Heart left ventricle (tissue), 16 donors: ENCODE measurements around the gene SLFN12L. TPM values are rescaled to one million over a fixed set of nuclear protein-coding genes. Genes with fewer than 3 reads are reported as not detected.
A peak's percentile ranks its signal among the peaks of the same experiment; 100 is the strongest.

Source experiments
- ATAC-seq, 4 donors: fragments of 200-7000 bp; cut with Tn5 transposase; one replicate each; pipeline ENCODE4 v1.9.1; 2020 to 2022; ENCODE audit warnings: moderate library complexity in 4 of 4, mild to moderate bottlenecking in 3 of 4, moderate number of reproducible peaks in 1 of 4
- DNase-seq, 5 donors: peaks; one replicate each; pipeline ENCODE4 v3.0.0-alpha.2; 2020
- H3K27ac ChIP-seq, 12 donors: fragments of 200-600 bp; sonication (generic) in 4 of 12; one replicate each; pipeline versions ENCODE4 v1.5.0 to v1.8.0; 2016 to 2022; ENCODE audit warnings: mild to moderate bottlenecking in 2 of 12
- H3K27me3 ChIP-seq, 9 donors: fragments of 200-600 bp; sonication (generic) in 2 of 9; one replicate each; pipeline versions ENCODE4 v1.5.1 to v1.8.0; 2016 to 2022; ENCODE audit warnings: mild to moderate bottlenecking in 3 of 9
- H3K36me3 ChIP-seq, 9 donors: fragments of 200-600 bp; sonication (generic) in 2 of 9; one replicate each; pipeline versions ENCODE4 v1.5.0 to v1.8.0; 2018 to 2022; ENCODE audit warnings: mild to moderate bottlenecking in 2 of 9
- H3K4me1 ChIP-seq, 12 donors: fragments of 200-600 bp; sonication (generic) in 4 of 12; one replicate each; pipeline versions ENCODE4 v1.5.0 to v1.8.0; 2016 to 2022; ENCODE audit warnings: mild to moderate bottlenecking in 3 of 12
- H3K4me3 ChIP-seq, 12 donors: fragments of 200-600 bp; sonication (generic) in 4 of 12; one replicate each; pipeline versions ENCODE4 v1.5.0 to v1.8.0; 2017 to 2022; ENCODE audit warnings: mild to moderate bottlenecking in 9 of 12, moderate library complexity in 4 of 12
- H3K9me3 ChIP-seq, 12 donors: fragments of 200-600 bp; sonication (generic) in 4 of 12; one replicate each; pipeline versions ENCODE4 v1.5.0 to v1.8.0; 2016 to 2022; ENCODE audit warnings: mild to moderate bottlenecking in 1 of 12
- CTCF ChIP-seq, 12 donors: fragments of 200-600 bp; sonication (generic) in 4 of 12; IDR thresholded peaks; one replicate each; pipeline versions ENCODE4 v1.5.0 to v1.8.0; 2018 to 2022; ENCODE audit warnings: antibody characterized with exemption in 12 of 12, mild to moderate bottlenecking in 5 of 12
- POLR2A ChIP-seq, 2 donors: fragments of 450-650 bp; IDR thresholded peaks; one replicate each; pipeline ENCODE4 v1.6.1; 2017; ENCODE audit warnings: antibody characterized with exemption in 2 of 2, mild to moderate bottlenecking in 2 of 2, moderate library complexity in 2 of 2
- whole genome bisulfite sequencing, 4 donors: extraction: QIAGEN DNeasy Blood & Tissue Kit in 2 of 4; methylation state at CpG; one replicate each; pipeline versions ENCODE4 v1.1.5 to v1.1.7; 2013 to 2018; 5-methylcytosine and 5-hydroxymethylcytosine counted together
- intact Hi-C, 10 donors: fragments of 100-400 bp; cut with DNase I; formaldehyde crosslinking; loops; one replicate each; pipeline versions ENCODE4 v1.11.1 to v1.14.2; 2022
- polyA plus RNA-seq, 2 donors: library from polyadenylated mRNA; stranded (reverse); fragments of 200-250 nt; gene quantifications; one replicate each; pipeline ENCODE4 v1.2.3, GENCODE V29; 2013
- total RNA-seq, 9 donors: library from RNA; depleted of rRNA in 2 of 9; stranded (reverse); fragments of >200 nt in 2 of 9; fragmentation: NEBNext Ultra II Directional in 3 of 9; extraction: Animal tissue kit (Norgen Biotek cat#: 25700) in 3 of 9; gene quantifications; one replicate each; pipeline versions ENCODE4 v1.1.0 to v1.2.4, GENCODE V29; 2016 to 2023
- donor health status: ischemic (EF 13 %, LVEDD 7.1; RV severe dilation, severe dysfunction).
- donor health status: healthy with polysubstance abuse.
- donor health status: DM: no; HTN: yes; CAD: no.
- donor health status: DM: no; HTN: no; CAD: no.
- donor health status: ischemic (EF 25% LVEDD 6.9; RV normal size, moderate dysfunction).
- donor health status: ischemic (EF 25% LVEDD 5.7; RV mildly dilated, moderate dysfunction).
- donor health status: healthy.
- donor health status: DM: yes; HTN: yes; CAD: no.
- donor health status: ischemic (EF 35%, LVEDD 5.7; RV mildly dilated, moderate dysfunction).
- donor health status: nonischemic (EF 11% LVEDD 7.7; RV severe dilation, severe dysfunction).
- donor health status: DM: yes; HTN: yes; CAD: no.
- donor health status: PGD.
- donor health status: ischemic (EF 29% LVEDD 5.4; RV normal size, mild dysfunction).
- donor health status: nonischemic (EF 23%, LVEDD 6.1; RV moderate dilation, normal function).

SLFN12L gene
- total and polyA plus RNA-seq, 11 donors: 0.14 to 7.3 (median 0.60) TPM

- Histone ChIP-seq H3K4me3 (no peak overlapping the region), H3K36me3 (no peaks in the 10 kb centered on the region), H3K4me1 (peaks cover 0 to 7% (median 0%) of the 10 kb centered on the region in 12 donors), H3K9me3 (no peaks in the 10 kb centered on the region), H3K27ac (no peak overlapping the region), H3K27me3 (peaks cover 0 to 10% (median 0%) of the 10 kb centered on the region in 9 donors)
- intact Hi-C loops: no loop called here
- DNase-seq (no peak), ATAC-seq (no peak)
- WGBS, 4 donors: 68 to 78% (median 76%) methylated on average over 4 of the region's 4 CpGs
- TF ChIP-seq POLR2A (IDR thresholded peaks at IDR 0.05) (no peak), CTCF (IDR thresholded peaks at IDR 0.05) (no peak)
These were observed 15.8 kb upstream of the SLFN12L start for GRCh38 chr17:35553310-35553709.

- H3K9me3 ChIP-seq: no peaks in the 10 kb centered on the region
- 55 to 75% (median 62%) methylated on average over 1 of the region's 1 CpG for WGBS, 4 donors
- DNase-seq (no peak), ATAC-seq (no peak)
- TF ChIP-seq CTCF (IDR thresholded peaks at IDR 0.05): no peak
- TF ChIP-seq POLR2A (IDR thresholded peaks at IDR 0.05): no peak
- peaks cover 0 to 16% (median 0%) of the 10 kb centered on the region in 12 donors for H3K4me1 ChIP-seq
- no peaks in the 10 kb centered on the region for H3K27me3 ChIP-seq
- no peaks in the 10 kb centered on the region for H3K36me3 ChIP-seq
- H3K4me3 ChIP-seq: no peak overlapping the region
- intact Hi-C loops: no loop called here
- H3K27ac ChIP-seq: no peak overlapping the region
These were observed 11.5 kb upstream of the SLFN12L start for GRCh38 chr17:35548978-35549377.

GRCh38 chr17:35548208-35548810, 10.8 kb upstream of the SLFN12L start:
- no peaks in the 10 kb centered on the region for H3K9me3 ChIP-seq
- ATAC-seq (peak in 3 of 4 donors; percentile 20 to 67 (median 66)), DNase-seq (no peak)
- H3K4me1 ChIP-seq: peaks cover 0 to 16% (median 0%) of the 10 kb centered on the region in 12 donors
- H3K27ac ChIP-seq: peak overlapping the region in 1 of 12 donors; percentile 24
- intact Hi-C loops: no loop called here
- no peak overlapping the region for H3K4me3 ChIP-seq
- H3K36me3 ChIP-seq: no peaks in the 10 kb centered on the region
- no peaks in the 10 kb centered on the region for H3K27me3 ChIP-seq
- 68 to 80% (median 72%) methylated on average over 8 of the region's 8 CpGs for WGBS, 4 donors
- TF ChIP-seq POLR2A (IDR thresholded peaks at IDR 0.05) (no peak), CTCF (IDR thresholded peaks at IDR 0.05) (no peak)

- DNase-seq (no peak), ATAC-seq (no peak)
- intact Hi-C loops: no loop called here
- H3K4me1 ChIP-seq: peaks cover 0 to 21% (median 0%) of the 10 kb centered on the region in 12 donors
- no peak overlapping the region for H3K27ac ChIP-seq
- TF ChIP-seq POLR2A (IDR thresholded peaks at IDR 0.05) (no peak), CTCF (IDR thresholded peaks at IDR 0.05) (no peak)
- no peaks in the 10 kb centered on the region for H3K9me3 ChIP-seq
- no peaks in the 10 kb centered on the region for H3K27me3 ChIP-seq
- no peaks in the 10 kb centered on the region for H3K36me3 ChIP-seq
- 80 to 86% (median 82%) methylated on average over 1 of the region's 1 CpG for WGBS, 4 donors
- H3K4me3 ChIP-seq: no peak overlapping the region
These were observed 9.0 kb upstream of the SLFN12L start for GRCh38 chr17:35546487-35546886.
